ENCODE results near the gene IL21. TPM values are rescaled to one million over a fixed set of nuclear protein-coding genes. Genes with fewer than 3 reads are reported as not detected.

The IL21 gene
- polyA plus RNA-seq (2012; rRNA removed) = not detected in 2 replicates
- not detected in 2 replicates for polyA plus RNA-seq (2012; cell fraction: cytosol; rRNA removed)
- not detected in 2 replicates for polyA plus RNA-seq (2012; cell fraction: nucleus; rRNA removed)

DNA sequence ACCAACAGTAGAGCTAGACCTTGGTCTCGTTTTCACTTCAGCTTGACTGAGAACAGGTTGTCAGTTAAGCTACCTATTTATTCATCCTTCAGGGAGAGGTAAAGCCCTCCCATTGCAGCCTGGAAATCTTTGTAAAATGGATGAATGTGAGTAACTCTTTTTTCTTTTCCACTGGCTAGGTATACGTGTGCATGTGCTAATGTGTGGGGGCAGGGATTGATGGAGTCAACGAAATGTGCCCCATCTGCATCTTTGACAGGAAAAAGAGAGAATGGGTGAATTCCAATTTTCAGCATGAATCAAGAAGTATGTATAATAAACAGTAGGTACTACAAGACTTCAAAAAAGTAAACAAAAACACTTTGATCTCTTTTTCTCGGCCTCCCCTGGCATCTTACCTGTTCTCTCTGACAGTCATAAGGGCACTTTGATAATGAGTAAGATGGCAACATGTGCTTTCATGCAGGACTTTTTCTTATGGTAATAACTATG lies at the start of gene IL21:
Gene IL21, minus strand, starts transcription at position 51 of the 492 bp plus-strand sequence. CDS start 55 bp downstream, outside the sequence.
- Histone ChIP-seq H3K9ac (no peak within 1 kb of the TSS), H3F3A (replicated peaks; ENCODE audit: insufficient read depth) (no peaks in the 10 kb centered on the region), H3K4me3 (ENCODE audit: low read depth in 2 of 2, low read length in 1 of 2) (no peak within 1 kb of the TSS), H3K27me3 (ENCODE audit: insufficient read depth) (no peaks in the 10 kb centered on the region), H3K79me2 (ENCODE audit: insufficient read depth) (no peaks in the 10 kb centered on the region), H3K4me1 (ENCODE audit: control insufficient read depth in 1 of 2, insufficient read depth in 2 of 2, low read depth in 1 of 2, low read length in 1 of 2) (no peaks in the 10 kb centered on the region), H3K4me2 (no peak within 1 kb of the TSS), H4K20me1 (ENCODE audit: insufficient read depth) (no peaks in the 10 kb centered on the region), H3K9me3 (no peaks in the 10 kb centered on the region), H3K9me2 (no peaks in the 10 kb centered on the region), H2AFZ (ENCODE audit: low read depth) (peak within 1 kb of the TSS; percentile 33; the same call in 1 of the 2 replicates), H3K27ac (ENCODE audit: low read depth in 2 of 2, low read length in 1 of 2) (no peak within 1 kb of the TSS), H3K36me3 (replicated peaks in 1 of 2; ENCODE audit: control insufficient read depth in 1 of 2, insufficient read depth in 2 of 2, low read length in 1 of 2) (no peaks in the 10 kb centered on the region)
- TF ChIP-seq, protein P1, sequence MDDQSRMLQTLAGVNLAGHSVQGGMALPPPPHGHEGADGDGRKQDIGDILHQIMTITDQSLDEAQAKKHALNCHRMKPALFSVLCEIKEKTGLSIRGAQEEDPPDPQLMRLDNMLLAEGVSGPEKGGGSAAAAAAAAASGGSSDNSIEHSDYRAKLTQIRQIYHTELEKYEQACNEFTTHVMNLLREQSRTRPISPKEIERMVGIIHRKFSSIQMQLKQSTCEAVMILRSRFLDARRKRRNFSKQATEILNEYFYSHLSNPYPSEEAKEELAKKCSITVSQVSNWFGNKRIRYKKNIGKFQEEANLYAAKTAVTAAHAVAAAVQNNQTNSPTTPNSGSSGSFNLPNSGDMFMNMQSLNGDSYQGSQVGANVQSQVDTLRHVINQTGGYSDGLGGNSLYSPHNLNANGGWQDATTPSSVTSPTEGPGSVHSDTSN (IDR thresholded peaks at IDR 0.05) = no peak
- TF ChIP-seq GATA2 (CRISPR knock-in tag; IDR thresholded peaks at IDR 0.05) (no peak), RXRA (IDR thresholded peaks at IDR 0.05; ENCODE audit: borderline replicate concordance, low read depth) (no peak), NRF1 (IDR thresholded peaks at IDR 0.05; ENCODE audit: low read depth, low read length) (no peak), GABPA (IDR thresholded peaks at IDR 0.05; ENCODE audit: low read depth) (no peak), RFX5 (IDR thresholded peaks at IDR 0.05; ENCODE audit: low read length) (no peak)
- TF ChIP-seq, protein P2, sequence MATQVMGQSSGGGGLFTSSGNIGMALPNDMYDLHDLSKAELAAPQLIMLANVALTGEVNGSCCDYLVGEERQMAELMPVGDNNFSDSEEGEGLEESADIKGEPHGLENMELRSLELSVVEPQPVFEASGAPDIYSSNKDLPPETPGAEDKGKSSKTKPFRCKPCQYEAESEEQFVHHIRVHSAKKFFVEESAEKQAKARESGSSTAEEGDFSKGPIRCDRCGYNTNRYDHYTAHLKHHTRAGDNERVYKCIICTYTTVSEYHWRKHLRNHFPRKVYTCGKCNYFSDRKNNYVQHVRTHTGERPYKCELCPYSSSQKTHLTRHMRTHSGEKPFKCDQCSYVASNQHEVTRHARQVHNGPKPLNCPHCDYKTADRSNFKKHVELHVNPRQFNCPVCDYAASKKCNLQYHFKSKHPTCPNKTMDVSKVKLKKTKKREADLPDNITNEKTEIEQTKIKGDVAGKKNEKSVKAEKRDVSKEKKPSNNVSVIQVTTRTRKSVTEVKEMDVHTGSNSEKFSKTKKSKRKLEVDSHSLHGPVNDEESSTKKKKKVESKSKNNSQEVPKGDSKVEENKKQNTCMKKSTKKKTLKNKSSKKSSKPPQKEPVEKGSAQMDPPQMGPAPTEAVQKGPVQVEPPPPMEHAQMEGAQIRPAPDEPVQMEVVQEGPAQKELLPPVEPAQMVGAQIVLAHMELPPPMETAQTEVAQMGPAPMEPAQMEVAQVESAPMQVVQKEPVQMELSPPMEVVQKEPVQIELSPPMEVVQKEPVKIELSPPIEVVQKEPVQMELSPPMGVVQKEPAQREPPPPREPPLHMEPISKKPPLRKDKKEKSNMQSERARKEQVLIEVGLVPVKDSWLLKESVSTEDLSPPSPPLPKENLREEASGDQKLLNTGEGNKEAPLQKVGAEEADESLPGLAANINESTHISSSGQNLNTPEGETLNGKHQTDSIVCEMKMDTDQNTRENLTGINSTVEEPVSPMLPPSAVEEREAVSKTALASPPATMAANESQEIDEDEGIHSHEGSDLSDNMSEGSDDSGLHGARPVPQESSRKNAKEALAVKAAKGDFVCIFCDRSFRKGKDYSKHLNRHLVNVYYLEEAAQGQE (IDR thresholded peaks at IDR 0.05; ENCODE audit: low read depth, low read length) = no peak
- CTCF ChIA-PET = no interaction called here
- 25% methylated on average over 4 of the region's 4 CpGs for WGBS (ENCODE audit: low lambda C conversion rate)
- POLR2A ChIA-PET = no interaction called here
- DNase-seq = no peak

DNA sequence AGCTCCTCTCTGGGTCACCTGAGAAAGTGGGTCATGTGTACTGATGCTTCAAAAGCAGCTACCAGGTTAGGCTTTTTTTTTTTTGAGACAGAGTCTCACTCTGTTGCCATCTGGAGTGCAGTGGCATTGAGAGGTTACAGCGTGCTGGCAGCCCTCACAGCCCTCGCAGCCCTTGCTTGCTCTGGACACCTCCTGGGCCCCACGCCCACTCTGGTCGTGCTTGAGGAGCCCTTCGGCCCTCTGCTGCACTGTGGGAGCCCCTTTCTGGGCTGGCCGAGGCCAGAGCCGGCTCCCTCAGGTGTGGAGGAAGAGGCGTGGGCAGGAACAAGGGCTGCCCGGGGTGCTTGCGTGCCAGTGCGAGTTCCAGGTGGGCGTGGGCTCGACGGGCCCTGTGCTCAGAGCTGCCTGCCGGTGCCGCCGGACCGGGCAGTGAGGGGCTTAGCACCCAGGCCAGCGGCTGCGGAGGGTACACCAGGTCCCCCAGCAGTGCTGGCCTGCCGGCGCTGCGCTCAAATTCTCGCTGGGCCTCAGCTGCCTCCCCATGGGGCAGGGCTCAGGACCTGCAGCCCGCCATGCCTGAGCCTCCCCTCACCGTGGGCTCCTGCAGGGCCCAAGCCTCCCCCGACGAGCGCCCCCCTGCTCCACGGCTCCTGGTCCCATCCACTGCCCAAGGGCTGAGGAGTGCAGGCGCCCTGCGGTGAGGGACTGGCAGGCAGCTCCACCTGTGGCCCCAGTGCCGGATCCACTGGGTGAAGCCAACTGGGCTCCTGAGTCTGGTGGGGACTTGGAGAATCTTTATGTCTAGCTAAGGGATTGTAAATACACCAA lies 49.3 kb upstream of the IL21 start:
- Histone ChIP-seq H3K4me1 (ENCODE audit: control insufficient read depth in 1 of 2, insufficient read depth in 2 of 2, low read depth in 1 of 2, low read length in 1 of 2) (peaks cover 0 to 38% of the 10 kb centered on the region in 2 experiments; a peak in 3 of 4 replicates), H3K36me3 (replicated peaks in 1 of 2; ENCODE audit: control insufficient read depth in 1 of 2, insufficient read depth in 2 of 2, low read length in 1 of 2) (no peaks in the 10 kb centered on the region), H3K27me3 (ENCODE audit: insufficient read depth) (no peaks in the 10 kb centered on the region), H3K79me2 (ENCODE audit: insufficient read depth) (no peaks in the 10 kb centered on the region), H3F3A (replicated peaks; ENCODE audit: insufficient read depth) (peaks cover 35% of the 10 kb centered on the region), H3K4me2 (0 out of 2 replicates have a peak overlapping the region, but pooled peaks have one; percentile 6), H3K27ac (ENCODE audit: low read depth in 2 of 2, low read length in 1 of 2) (peak overlapping the region in 1 of 2 experiments; percentile 96; a peak in 1 of 4 replicates), H3K9me2 (no peaks in the 10 kb centered on the region), H2AFZ (ENCODE audit: low read depth) (no peak overlapping the region), H4K20me1 (ENCODE audit: insufficient read depth) (no peaks in the 10 kb centered on the region), H3K9me3 (no peaks in the 10 kb centered on the region), H3K9ac (no peak overlapping the region), H3K4me3 (ENCODE audit: low read depth in 2 of 2, low read length in 1 of 2) (no peak overlapping the region)
- ChIA-PET CTCF (interaction anchor here (0.8 kb wide), 1 partner anchor 47 kb away, joined by 3 read pairs; no protein-coding TSS in a partner anchor), POLR2A (interaction anchor here (0.6 kb wide), 1 partner anchor 39 kb away, joined by 5 read pairs; no protein-coding TSS in a partner anchor)
- no peak for DNase-seq
- WGBS (ENCODE audit: low lambda C conversion rate) = 79% methylated on average over 13 of the region's 33 CpGs
- TF ChIP-seq FOXM1 (IDR thresholded peaks at IDR 0.05; ENCODE audit: low read depth) = no peak
- no peak for TF ChIP-seq ELF1 (IDR thresholded peaks at IDR 0.05)
- TF ChIP-seq MEF2A (IDR thresholded peaks at IDR 0.05; ENCODE audit: borderline replicate concordance, low read depth) = no peak
